ENCODE results near the gene SNX19.

SNX19 gene

DNA sequence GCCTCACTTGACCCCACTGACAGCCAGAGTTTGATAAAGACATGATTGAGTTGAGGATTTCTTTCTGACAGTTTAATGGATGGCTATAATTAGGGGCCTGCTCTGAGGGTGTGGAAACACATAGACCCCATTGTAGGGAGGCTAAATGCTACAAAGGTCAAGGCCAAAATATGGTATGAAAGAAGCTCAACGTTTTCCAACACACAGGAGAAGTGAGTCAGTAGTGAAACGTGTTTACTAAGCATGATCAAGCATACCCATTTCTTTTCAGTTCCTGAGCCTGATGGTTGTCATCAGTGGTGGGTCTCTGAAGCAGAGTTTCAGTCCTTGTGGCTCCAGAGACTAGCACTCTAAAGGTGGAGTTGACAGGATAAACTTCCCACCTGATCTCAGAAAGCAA, 69.7 kb downstream of the SNX19 start:
- DNase-seq (ENCODE audit: low read depth in 2 of 2) = no peak

DNA sequence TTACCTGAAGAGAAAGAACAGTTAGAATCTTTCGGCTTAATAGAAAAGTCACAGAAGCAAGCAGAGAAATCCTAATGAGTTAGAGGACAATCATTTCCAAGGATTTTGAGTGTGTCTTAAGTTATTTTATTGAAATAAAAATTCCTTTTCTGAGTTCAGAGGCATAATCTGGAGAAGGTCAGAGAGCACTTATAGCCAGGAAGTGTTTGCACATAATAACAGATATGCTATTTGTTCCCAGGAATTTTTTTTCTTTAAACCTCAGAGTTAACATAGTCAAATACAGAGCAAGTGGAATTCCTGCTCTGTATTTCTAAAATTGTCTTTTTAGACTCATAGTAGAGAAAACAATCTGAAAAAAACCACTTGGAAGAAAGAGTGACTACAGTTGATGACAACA, 74.3 kb downstream of the SNX19 start:
- no peak for DNase-seq (ENCODE audit: low read depth in 2 of 2)

DNA sequence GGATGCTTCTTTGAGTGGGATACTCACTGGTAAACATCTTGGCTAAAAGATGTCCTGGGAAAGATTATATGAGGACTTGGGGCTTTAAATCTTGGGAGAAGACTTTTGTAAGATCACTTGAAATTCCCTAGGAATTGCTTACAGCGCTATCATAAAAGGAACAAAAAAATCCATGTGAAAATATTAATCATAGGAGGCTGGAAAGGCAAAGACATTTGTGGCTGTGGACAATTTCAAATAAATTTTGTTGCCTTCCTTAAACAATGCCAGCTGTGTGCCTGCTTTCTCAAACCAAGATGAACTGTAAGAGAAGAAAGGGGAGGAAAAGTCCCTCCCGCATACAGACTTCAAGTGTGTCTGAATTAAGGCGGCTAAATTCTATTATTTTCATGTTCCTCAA, 75.6 kb downstream of the SNX19 start:
- no peak for DNase-seq (ENCODE audit: low read depth in 2 of 2)

DNA sequence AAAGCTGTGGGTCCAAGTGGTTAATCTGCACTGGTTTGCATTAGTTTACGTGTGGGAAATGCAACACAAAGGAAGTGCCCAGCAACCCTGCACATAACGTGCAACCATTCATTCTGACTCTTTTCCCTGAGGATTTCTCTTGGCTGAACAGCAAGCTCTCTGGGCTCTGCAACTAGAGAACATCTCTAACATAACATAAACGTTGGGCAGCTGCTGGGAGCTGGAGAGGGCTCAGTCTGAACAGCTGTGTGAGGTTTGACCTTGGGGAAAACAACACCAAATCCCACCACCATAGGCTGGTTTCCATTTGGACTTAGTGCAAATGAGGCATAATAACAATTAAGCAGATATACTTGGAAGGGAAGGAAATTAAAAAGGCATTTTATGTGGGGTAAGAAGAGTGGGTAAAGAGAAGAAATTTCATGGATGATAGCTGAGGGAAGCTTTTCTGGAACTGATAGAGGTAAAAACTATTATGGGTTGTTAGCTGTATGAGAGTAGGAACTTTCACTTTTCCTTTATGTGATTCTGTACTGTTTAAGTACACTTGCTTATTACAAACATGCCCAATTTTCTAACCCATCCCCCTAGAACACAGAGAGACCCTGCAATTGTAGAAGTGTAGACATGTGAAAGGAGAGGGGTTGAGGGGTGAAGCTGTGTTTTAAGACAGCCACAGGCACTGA, 76.2 kb downstream of the SNX19 start:
- no peak for DNase-seq (ENCODE audit: low read depth in 2 of 2)

DNA sequence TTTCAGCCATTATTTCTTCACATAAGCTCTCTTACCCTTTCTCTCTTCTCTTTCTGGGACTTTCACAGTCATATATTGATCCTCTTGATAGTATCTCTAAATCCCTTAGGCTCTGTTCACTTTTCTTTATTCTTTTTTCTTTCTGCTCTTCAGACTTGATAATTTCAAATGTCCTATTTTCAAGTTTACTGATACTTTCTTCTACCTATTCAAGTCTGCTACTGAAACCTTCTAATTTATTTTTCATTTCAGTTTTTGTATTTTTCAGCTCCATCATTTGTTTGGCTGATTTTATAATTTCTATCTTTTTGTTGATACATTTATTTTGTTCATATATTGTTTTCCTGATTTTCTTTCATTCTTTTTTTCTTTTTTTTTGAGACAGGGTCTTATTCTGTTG, 79.1 kb downstream of the SNX19 start:
- no peak for DNase-seq (ENCODE audit: low read depth in 2 of 2)

DNA sequence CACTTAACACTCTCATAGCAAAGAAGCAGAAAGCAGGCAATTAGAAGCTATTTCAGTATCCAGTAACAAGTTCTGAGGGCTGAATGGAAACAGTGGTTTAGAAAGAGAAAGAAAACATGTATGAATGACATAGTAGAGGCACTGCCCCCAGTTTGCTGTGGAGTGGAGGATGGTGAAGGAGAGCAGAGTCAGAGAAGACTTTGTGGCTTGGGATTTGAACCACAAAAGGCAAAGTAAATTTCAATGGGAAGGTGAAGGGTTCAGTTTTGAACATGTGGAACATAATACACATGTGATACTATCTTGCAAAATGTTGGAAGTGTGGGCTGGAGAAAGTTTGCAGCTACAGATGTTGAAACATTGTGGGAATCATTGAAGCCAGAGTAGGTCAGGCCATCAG, 81.4 kb downstream of the SNX19 start:
- no peak for DNase-seq (ENCODE audit: low read depth in 2 of 2)

DNA sequence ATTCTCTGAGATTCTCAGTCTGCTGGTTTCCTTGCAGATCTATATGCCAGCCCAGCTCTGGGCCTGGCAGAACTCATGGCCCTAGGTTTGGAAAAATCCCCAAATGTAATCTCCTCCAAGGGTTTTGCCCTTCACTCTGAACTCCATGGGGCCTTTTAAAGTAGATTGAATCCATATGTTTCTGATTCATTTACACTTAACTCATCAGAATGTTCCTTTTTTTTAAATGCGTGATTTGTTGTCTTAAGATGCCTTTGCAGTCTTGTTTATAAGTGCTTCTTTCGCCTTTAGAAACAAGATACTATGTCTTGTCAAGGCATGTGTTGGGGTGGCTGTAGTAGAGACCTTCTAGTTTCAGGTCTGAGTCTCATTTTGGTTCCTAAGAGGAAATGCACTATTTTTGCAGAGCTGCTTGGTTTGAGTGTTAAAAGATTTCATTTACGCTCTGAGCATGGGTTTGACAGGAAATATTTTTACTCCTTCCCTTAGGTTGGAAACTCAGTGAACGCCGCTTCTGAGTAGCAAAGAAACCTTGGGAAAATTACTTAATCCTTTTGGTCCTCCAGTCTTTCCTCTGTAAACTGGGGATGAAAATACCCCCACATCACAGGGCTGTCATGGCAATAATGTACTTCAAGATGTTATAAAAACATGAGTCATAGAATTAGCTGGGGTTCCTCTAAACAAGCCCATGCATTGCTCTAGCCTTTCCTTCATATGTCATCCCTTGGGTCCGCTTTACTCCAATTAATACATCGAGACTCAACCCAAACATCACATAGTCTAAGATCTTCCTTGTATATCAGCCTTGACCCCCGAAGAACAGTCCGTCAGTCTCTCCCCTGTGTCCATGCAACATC, 83.5 kb downstream of the SNX19 start:
- DNase-seq (ENCODE audit: low read depth in 2 of 2) = no peak

DNA sequence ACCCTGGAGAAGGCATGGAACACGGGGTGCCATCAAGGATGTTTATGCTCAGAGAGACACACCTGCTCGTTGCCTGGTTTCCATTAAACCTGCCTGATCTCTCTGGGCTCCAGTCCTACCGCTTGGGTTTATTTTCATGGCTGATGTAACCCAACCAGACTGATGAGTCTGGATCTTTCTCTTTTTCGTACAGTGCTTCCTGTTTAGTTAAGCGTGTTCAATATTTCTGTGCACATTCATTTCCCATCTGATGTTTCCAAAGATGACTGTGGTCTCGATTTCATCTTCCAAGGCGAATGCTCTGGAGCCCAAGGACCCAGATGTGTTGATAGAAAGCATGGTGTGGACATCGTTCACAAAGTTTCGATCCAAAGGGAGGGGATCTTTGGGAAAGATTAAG, 84.3 kb downstream of the SNX19 start:
- DNase-seq (ENCODE audit: low read depth in 2 of 2) = no peak

DNA sequence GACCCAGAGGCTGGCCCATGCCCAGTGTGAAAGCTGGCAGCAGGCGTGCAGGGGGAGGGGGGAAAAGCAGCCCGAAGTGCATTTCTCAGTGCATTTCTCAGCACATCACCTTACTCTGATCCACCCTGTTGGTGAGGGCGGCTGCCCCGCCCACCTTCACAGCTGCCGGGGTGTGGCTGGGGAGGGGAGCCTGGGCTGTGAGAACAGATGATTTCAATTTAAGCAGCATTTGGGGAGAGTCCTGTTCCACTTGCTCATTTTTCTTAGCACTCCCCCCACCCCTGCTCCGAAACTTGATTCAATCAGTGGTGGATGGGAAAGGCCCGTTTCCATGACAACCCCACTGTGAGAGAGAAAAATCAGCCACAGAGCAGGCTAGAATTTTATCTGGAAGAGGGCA, 84.8 kb downstream of the SNX19 start:
- no peak for DNase-seq (ENCODE audit: low read depth in 2 of 2)

DNA sequence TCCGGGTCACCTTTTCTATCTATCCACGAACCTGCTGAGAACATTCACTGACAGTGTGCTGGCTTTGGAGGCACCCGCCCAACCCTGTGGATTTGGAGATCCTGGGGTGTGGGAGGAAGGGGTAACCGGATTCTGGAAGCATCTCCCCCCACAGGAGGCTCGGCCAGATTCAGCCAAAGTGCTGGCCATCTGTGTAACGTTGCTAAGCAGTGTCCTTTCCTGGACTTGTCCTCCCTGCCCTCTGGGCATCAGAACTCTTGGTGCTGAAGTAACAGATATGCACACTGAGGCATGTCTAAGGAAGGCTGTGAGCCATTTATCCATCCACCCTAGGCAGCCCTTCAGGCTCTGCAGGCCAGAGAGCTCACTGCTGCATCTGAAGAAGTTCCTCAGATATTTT, 85.7 kb downstream of the SNX19 start:
- no peak for DNase-seq (ENCODE audit: low read depth in 2 of 2)

DNA sequence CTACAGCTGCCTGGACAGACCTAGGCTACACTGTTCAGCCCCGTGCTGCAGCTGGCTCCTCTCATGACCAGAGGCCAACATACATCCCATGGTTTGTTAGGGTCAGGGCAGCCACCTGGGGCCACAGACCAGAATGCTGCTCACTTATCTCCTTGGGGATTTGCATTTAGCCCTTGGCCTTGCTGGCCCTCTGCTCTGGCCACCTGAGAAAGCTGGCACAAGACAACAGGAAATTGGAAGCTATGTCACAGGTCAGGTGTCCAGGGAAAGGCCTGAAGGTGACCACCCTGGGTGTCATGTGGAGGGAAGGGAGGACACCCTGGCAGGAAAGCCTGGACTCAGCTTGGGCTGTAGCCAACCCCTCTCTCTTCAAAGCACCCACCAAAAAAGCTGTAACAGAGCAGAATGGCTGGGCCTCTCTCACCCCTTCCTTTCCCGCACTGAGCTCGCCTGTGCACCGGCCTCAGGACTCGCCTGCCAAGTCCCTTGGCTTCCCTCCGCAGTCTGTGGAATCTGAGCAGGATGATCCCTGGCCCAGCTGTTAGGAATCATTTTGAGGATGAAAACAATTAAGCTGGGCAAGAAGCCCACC, 86.3 kb downstream of the SNX19 start:
- no peak for DNase-seq (ENCODE audit: low read depth in 2 of 2)

DNA sequence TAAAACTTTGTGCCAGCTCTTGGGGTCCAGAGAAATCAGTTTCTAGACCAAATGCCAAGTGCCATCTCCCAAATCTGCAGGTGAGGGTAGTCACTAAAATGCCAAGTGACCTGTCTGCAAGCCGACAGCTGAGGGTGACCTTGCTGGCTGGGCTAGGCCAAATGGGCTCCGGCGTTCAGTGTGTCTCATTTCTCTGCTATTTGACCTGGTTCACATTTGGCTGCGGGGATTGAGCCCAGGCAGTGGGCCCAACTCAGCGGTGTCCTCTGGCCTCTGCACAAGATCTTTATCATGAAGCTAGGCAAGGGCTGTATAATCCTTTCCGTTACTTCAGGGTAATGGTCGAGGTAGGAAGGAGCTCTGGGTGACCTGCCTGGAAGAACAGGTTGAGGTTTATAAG, 87.5 kb downstream of the SNX19 start:
- no peak for DNase-seq (ENCODE audit: low read depth in 2 of 2)

DNA sequence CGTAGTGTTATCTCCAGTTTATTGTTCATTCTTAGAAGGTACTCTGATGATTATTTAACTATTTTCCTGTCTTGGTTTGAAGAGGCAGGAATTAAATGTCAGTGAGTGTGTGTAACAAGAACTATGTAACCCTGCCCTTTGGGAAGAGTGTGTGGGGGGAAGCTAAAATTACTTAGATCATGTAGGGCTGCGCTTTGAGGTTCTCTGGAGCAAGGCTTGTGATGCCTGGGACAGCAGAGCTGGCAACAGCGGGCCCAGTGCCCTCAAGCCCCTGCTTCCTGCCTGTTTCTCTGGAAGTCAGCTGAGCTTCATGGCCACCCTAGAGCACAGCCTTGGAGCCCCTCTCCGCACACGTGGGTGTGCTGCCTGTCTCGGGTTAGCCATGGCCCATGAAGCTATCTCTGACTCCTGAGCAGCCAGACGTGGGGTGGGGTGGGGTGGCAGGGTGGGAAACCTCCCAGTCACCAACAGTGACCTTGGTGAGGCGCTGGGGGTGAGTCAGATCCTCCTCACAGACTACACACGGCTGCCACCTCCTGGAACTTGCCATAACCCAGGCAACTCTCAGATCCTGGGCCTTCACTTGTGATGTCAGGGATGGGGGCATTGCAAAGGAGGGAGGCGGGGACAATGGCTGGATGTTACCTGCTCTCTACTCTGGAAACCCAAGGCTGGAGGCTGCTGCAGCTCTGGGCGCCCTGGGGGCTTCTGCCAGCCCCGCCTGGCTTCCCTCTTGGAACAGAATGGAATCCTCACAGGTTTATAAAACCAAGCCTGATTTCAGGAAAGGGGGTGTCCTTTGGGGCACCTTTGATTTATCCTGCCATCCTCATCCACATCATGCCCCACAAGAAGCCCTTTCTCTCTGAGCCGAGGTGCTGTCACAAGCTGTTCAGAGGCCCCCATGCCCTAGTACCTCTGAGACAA, 88.6 kb downstream of the SNX19 start:
- peak in 1 of 2 donors; percentile 7 for DNase-seq (ENCODE audit: low read depth in 2 of 2)

DNA sequence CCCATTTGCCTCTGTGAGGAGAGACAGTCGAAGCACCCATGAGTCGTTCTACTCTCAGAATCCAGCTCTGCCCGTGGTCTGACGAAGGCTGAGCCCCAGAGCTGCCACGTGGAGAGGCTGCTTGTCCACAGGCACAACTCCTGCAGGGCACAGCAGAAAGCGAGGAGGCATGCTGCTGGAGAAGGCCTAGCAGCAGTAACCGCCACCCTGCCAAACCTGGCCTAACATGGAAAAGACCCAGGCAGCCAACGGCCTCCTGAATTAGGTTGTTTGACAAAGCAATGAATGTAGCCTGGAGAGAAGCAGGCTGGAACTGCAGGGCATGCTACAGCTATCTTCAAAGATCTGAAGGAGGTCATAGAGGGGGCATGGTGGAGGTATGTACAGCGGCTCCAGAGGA, 89.7 kb downstream of the SNX19 start:
- DNase-seq (ENCODE audit: low read depth in 2 of 2) = no peak

DNA sequence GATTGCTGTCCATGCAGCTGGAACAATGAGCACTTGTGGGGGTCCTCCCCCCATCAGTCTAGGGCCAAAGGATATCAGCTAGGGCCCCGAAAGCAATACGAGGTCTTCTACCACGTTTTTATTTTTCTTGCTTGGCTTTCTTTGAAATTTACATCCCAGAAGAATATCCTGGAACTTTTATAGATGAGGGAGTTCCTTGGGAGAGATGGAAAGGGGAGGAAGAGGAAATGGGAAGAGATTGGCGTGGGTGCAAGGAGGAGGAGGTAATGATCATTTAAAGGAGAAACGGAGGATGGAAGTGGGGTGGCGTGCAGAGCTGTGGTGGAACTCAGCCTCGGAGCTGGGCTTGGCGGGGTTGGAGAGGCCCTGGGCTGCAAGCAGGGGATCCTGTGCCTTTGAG, 90.3 kb downstream of the SNX19 start:
- DNase-seq (ENCODE audit: low read depth in 2 of 2) = no peak

DNA sequence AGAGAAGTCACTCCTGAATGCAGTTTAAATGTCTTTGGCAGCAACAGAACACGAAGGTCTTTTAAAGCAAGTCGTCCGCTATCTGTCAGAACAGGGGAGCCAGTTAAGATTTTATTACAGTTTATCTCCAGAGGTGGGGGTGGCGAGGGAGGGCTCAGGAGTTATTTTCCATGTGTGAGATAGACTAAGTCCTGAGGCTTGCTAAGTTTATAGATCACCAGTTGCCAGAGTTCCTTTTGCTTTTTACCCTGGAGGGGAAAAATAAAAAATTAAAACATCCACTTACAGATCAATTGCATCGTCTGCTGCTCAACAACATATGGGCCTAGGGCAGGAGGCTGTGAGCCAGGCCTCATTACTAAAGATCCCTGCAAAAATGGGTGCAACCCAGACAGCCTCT, 90.7 kb downstream of the SNX19 start:
- DNase-seq (ENCODE audit: low read depth in 2 of 2) = no peak

All from activated CD4-positive, alpha-beta T cell treated with anti-CD3 and anti-CD28 coated beads for 24 hours (primary cell).